Measurements from ENCODE around the gene TROAP.

DNA sequence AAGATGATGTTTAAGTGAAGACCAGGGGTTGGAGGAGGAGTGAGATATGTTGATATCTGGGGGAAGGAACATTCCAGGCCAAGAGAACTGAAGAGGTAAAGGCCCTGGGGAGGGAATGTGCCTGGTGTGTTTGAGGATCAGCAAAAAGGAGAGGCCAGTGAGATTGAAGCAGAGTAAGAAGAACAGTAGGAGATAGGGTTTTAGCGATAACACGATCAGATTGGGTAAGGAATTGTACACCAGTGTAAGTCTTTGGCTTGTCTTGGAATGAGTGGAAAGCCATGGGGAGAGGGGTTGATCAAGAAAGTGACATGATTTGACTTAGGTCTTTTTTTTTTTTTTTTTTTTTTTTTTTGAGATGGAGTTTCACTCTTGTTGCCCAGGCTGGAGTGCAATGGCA, 4.8 kb downstream of the TROAP start:
- TF ChIP-seq FOXP2 (optimal IDR thresholded peaks at IDR 0.05; ENCODE audit: borderline replicate concordance, extremely low read depth, extremely low read length, insufficient read depth) (no peak), POLR2AphosphoS5 (IDR thresholded peaks at IDR 0.05; ENCODE audit: low read depth, low read length) (no peak), SIN3A (IDR thresholded peaks at IDR 0.05; ENCODE audit: borderline replicate concordance, insufficient read depth, low read length) (no peak), TAF1 (IDR thresholded peaks at IDR 0.05; ENCODE audit: borderline replicate concordance, insufficient read depth, low read length) (no peak)
- TF ChIP-seq, protein P1, sequence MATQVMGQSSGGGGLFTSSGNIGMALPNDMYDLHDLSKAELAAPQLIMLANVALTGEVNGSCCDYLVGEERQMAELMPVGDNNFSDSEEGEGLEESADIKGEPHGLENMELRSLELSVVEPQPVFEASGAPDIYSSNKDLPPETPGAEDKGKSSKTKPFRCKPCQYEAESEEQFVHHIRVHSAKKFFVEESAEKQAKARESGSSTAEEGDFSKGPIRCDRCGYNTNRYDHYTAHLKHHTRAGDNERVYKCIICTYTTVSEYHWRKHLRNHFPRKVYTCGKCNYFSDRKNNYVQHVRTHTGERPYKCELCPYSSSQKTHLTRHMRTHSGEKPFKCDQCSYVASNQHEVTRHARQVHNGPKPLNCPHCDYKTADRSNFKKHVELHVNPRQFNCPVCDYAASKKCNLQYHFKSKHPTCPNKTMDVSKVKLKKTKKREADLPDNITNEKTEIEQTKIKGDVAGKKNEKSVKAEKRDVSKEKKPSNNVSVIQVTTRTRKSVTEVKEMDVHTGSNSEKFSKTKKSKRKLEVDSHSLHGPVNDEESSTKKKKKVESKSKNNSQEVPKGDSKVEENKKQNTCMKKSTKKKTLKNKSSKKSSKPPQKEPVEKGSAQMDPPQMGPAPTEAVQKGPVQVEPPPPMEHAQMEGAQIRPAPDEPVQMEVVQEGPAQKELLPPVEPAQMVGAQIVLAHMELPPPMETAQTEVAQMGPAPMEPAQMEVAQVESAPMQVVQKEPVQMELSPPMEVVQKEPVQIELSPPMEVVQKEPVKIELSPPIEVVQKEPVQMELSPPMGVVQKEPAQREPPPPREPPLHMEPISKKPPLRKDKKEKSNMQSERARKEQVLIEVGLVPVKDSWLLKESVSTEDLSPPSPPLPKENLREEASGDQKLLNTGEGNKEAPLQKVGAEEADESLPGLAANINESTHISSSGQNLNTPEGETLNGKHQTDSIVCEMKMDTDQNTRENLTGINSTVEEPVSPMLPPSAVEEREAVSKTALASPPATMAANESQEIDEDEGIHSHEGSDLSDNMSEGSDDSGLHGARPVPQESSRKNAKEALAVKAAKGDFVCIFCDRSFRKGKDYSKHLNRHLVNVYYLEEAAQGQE (IDR thresholded peaks at IDR 0.05; ENCODE audit: insufficient read depth in 1 of 2, low read depth in 2 of 2, low read length in 2 of 2): no peak

Data from PFSK-1 (cell line).